Memory B cell (primary cell): ENCODE results near the gene CELSR1.

Source experiments
- ATAC-seq: fragments of 150-1000 bp; cut with Tn5 transposase; 2 replicates; pipeline ENCODE4 v1.10.0; 2021; ENCODE audit warnings: low read depth, mild to moderate bottlenecking, moderate library complexity
- DNase-seq, 2 donors: peaks; one replicate each; pipeline ENCODE4 v3.0.0; 2022; ENCODE audit warnings: low spot score in 2 of 2
- H3K27ac Mint-ChIP-seq: one replicate; pipeline ENCODE4 v1.8.0; 2022; ENCODE audit warnings: mild to moderate bottlenecking, moderate library complexity, mixed read lengths
- H3K27me3 Mint-ChIP-seq: one replicate; pipeline ENCODE4 v1.8.0; 2022; ENCODE audit warnings: mixed read lengths
- H3K36me3 Mint-ChIP-seq: one replicate; pipeline ENCODE4 v1.8.0; 2022; ENCODE audit warnings: mild to moderate bottlenecking, mixed read lengths
- H3K4me1 Mint-ChIP-seq: one replicate; pipeline ENCODE4 v1.8.0; 2022; ENCODE audit warnings: mixed read lengths
- H3K4me3 Mint-ChIP-seq: one replicate; pipeline ENCODE4 v1.8.0; 2022; ENCODE audit warnings: mild to moderate bottlenecking, moderate library complexity, mixed read lengths
- H3K9me3 Mint-ChIP-seq: one replicate; pipeline ENCODE4 v1.8.0; 2022; ENCODE audit warnings: mixed read lengths

The CELSR1 gene

GRCh38 chr22:46417769-46418168 is 119.7 kb downstream of the CELSR1 start:
- DNase-seq, result no peak
- Mint-ChIP-seq H3K4me1 (peaks cover 14% of the 10 kb centered on the region), H3K36me3 (peaks cover 7% of the 10 kb centered on the region), H3K4me3 (no peak overlapping the region), H3K9me3 (no peaks in the 10 kb centered on the region), H3K27me3 (no peaks in the 10 kb centered on the region), H3K27ac (no peak overlapping the region)
- ATAC-seq, result no peak

DNA sequence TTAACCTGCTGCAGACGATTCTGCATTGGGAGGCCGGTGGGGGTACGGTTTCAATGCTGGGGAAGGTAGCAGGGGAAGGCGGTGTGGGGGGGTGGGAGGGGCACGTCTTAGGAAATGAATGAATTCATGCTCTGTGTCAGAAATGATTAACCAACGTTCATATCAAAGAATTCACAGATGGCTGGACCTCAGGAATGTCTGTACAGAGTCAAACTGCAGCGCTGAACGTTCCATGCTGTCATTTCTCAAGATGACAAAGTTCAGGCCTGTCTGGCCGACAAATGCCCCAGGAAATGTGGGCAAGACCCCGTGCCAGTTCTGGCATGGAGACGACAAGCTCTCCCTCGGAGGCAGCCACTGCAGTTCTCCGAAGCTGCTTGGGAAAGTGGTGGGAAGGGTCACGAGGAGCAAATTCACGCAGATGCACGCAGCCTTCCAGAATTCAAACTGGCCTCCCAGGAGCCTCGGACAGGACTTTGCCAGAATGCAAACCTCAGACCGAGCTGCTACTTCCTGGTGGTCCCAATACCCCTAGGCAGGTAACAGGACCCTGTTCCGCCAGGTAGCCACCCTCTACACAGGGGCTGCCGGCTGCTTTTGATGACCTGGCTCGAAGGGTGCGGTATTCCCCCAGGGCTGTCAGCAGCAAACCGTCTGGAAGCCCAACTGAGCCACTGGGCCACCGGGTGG is 120.4 kb downstream of the CELSR1 start:
- Mint-ChIP-seq H3K4me3 (no peak overlapping the region), H3K27ac (no peak overlapping the region), H3K27me3 (no peaks in the 10 kb centered on the region), H3K36me3 (peaks cover 7% of the 10 kb centered on the region), H3K4me1 (peaks cover 13% of the 10 kb centered on the region), H3K9me3 (no peaks in the 10 kb centered on the region)
- ATAC-seq (no peak), DNase-seq (no peak)

DNA sequence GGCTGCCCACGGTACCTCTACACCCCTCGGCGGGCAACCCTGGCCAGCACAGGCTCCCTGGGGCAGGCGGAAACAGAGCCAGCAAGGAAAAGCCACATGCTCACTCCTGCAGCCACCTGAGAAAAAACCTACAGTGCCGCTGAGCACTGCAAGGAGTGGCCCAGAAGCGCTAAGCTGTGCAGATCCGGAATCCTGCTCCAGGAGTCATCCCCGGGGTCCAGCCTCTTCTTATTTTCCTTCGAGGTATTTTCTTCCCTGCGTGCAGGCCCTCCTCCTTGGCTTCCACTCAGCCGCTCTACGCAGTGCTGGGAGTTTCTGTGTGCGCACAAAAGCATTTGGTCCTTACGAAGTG is 120.9 kb downstream of the CELSR1 start:
- Mint-ChIP-seq H3K4me3 (no peak overlapping the region), H3K27me3 (no peaks in the 10 kb centered on the region), H3K4me1 (peaks cover 10% of the 10 kb centered on the region), H3K36me3 (peaks cover 7% of the 10 kb centered on the region), H3K9me3 (no peaks in the 10 kb centered on the region), H3K27ac (no peak overlapping the region)
- DNase-seq, result no peak
- ATAC-seq, result no peak

- peak overlapping the region; percentile 9 for H3K27ac Mint-ChIP-seq
- DNase-seq (no peak), ATAC-seq (no peak)
- no peaks in the 10 kb centered on the region for H3K9me3 Mint-ChIP-seq
- no peak overlapping the region for H3K4me3 Mint-ChIP-seq
- H3K27me3 Mint-ChIP-seq, result no peaks in the 10 kb centered on the region
- H3K4me1 Mint-ChIP-seq, result peaks cover 7% of the 10 kb centered on the region
- peaks cover 7% of the 10 kb centered on the region for H3K36me3 Mint-ChIP-seq
Measured at GRCh38 chr22:46415776-46416519, 121.5 kb downstream of the CELSR1 start.

GRCh38 chr22:46414704-46415103 is 122.7 kb downstream of the CELSR1 start:
- Mint-ChIP-seq H3K4me1 (peaks cover 6% of the 10 kb centered on the region), H3K27ac (peak overlapping the region; percentile 88), H3K27me3 (no peaks in the 10 kb centered on the region), H3K36me3 (peaks cover 10% of the 10 kb centered on the region), H3K9me3 (no peaks in the 10 kb centered on the region), H3K4me3 (peak overlapping the region; percentile 11)
- ATAC-seq (peak; percentile 80), DNase-seq (no peak)

- peaks cover 6% of the 10 kb centered on the region for H3K4me1 Mint-ChIP-seq
- DNase-seq, result no peak
Measured at GRCh38 chr22:46413725-46414379, 123.6 kb downstream of the CELSR1 start.

DNA sequence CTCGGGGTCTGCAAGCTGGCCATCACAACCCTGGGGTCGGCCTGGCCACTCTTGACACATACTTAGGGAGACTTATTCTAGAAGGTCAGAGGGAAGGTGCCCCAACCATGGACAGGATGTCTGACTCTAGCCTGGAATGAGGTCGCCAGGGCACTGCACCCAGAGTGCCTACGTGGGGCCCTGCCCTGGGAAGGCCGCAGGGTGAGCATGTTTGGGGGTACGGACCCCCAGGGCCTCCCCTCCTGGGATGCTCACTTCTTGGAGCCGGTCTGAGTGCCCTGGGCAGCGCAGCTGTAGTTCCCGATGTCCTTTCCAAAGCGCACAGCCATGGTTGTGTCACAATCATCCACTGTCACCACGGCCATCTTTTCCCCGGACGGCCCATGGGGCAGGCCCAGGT is 126.1 kb downstream of the CELSR1 start:
- Mint-ChIP-seq H3K4me1 (peaks cover 8% of the 10 kb centered on the region), H3K36me3 (peaks cover 19% of the 10 kb centered on the region), H3K27ac (no peak overlapping the region), H3K9me3 (no peaks in the 10 kb centered on the region), H3K4me3 (no peak overlapping the region), H3K27me3 (no peaks in the 10 kb centered on the region)
- DNase-seq (no peak), ATAC-seq (no peak)

More at GRCh38 chr22:46413725-46414379, 123.6 kb downstream of the CELSR1 start:
- Mint-ChIP-seq H3K4me3 (no peak overlapping the region), H3K9me3 (no peaks in the 10 kb centered on the region), H3K36me3 (peaks cover 10% of the 10 kb centered on the region), H3K27me3 (no peaks in the 10 kb centered on the region), H3K27ac (no peak overlapping the region)
- ATAC-seq, result no peak

GRCh38 chr22:46410291-46410808 is 127.1 kb downstream of the CELSR1 start:
- Mint-ChIP-seq H3K36me3 (peaks cover 17% of the 10 kb centered on the region), H3K4me3 (no peak overlapping the region), H3K4me1 (peaks cover 8% of the 10 kb centered on the region), H3K9me3 (no peaks in the 10 kb centered on the region), H3K27me3 (no peaks in the 10 kb centered on the region), H3K27ac (no peak overlapping the region)
- no peak for ATAC-seq
- DNase-seq, result no peak

DNA sequence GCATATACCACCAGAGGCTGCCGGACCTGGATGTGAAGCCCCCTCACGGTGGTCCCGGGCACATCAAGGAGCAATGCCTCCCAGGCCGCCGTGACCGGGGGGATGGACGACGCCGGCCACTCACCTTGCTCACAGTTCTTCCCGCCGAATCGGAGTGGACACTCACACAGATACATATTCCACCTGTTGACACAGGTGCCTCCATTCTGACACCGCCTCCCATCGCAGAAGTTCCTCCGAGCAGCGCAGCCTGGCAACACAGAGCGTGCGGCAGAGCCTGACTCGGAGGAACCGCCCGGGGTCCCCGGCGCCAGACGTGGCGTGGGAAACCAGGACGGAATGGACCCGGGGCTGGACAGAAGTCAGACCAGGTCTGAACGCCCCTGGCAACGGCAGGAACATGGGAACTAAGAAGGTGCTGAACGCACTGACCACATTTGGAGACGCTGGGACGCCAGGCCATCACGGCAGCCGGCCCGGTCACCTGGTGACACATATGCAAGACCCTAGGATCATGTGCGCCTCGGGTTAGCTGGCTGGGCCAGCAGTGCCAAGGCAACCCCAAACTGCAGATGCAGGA is 127.7 kb downstream of the CELSR1 start:
- peaks cover 17% of the 10 kb centered on the region for H3K36me3 Mint-ChIP-seq
- no peak overlapping the region for H3K27ac Mint-ChIP-seq
- H3K4me1 Mint-ChIP-seq, result peaks cover 6% of the 10 kb centered on the region
- no peaks in the 10 kb centered on the region for H3K9me3 Mint-ChIP-seq
- no peak overlapping the region for H3K4me3 Mint-ChIP-seq
- no peak for ATAC-seq
- no peaks in the 10 kb centered on the region for H3K27me3 Mint-ChIP-seq
- no peak for DNase-seq

GRCh38 chr22:46408568-46409506 is 128.6 kb downstream of the CELSR1 start:
- no peak for DNase-seq
- Mint-ChIP-seq H3K27me3 (no peaks in the 10 kb centered on the region), H3K4me1 (peaks cover 6% of the 10 kb centered on the region), H3K9me3 (no peaks in the 10 kb centered on the region), H3K4me3 (no peak overlapping the region), H3K27ac (no peak overlapping the region), H3K36me3 (peaks cover 17% of the 10 kb centered on the region)
- ATAC-seq, result no peak

DNA sequence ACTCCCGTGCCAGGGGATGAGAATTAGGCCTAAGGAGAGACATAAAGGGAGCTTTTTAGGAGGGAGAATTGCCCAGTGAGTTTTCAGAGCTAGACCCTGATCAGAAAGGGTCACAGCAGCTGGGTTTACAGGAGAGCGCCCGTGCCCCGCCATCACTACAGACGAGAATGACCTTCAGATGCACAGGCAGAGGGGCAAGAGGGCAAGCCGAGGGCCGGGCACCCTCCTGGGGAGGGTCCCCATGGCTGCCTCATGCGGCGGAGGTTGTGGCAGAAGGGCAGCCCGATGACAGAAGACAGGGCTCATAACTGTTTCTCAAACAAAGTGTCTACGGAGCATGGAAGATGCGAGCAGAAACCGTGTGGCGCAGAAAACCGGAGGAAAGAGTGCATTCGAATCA is 129.7 kb downstream of the CELSR1 start:
- H3K4me1 Mint-ChIP-seq, result peaks cover 3% of the 10 kb centered on the region
- no peak overlapping the region for H3K27ac Mint-ChIP-seq
- no peak overlapping the region for H3K4me3 Mint-ChIP-seq
- no peaks in the 10 kb centered on the region for H3K9me3 Mint-ChIP-seq
- no peak for ATAC-seq
- no peaks in the 10 kb centered on the region for H3K27me3 Mint-ChIP-seq
- DNase-seq, result no peak
- H3K36me3 Mint-ChIP-seq, result peaks cover 14% of the 10 kb centered on the region

DNA sequence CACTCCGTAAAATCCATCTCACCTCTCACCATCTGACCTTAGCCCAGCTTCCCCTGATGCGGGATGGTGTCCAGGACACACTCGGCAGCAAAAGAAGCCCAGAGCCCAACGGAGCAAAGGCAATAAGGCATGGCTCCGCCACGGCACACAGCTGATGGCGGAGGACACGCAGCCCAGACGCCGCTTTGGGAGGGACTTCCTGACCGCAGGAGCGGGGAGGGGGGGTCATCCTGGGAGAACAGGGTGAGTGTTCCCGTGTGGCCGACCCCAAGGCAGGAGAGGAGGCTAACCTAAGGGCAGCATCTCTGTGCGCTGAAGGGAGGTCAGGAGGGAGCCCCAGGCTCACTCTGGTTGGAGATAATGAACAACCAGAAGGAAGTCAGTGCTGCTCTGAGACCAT is 130.6 kb downstream of the CELSR1 start:
- DNase-seq (no peak), ATAC-seq (no peak)
- Mint-ChIP-seq H3K27me3 (no peaks in the 10 kb centered on the region), H3K4me1 (peaks cover 3% of the 10 kb centered on the region), H3K36me3 (peaks cover 14% of the 10 kb centered on the region), H3K27ac (peak overlapping the region; percentile 36), H3K4me3 (no peak overlapping the region), H3K9me3 (no peaks in the 10 kb centered on the region)

DNA sequence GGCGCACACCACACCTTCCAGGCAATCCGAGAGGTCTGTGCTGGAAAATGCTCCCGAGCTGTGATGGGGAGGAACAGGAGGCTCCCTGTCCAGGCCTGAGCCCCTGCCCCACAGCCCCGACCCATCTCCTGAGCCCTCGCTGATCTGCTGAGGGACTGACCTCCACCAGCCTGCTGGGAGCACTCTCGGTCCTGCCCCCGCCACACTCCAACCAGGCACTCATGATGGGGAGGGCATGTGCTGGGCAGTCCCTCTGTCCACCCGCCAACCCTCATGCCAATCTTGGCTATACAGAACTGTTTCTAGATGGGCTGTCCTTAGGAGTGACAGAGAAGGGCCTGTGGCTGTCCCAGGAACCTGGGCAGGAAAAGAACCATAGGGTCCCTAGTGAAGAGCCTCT is 131.1 kb downstream of the CELSR1 start:
- H3K4me3 Mint-ChIP-seq, result no peak overlapping the region
- no peaks in the 10 kb centered on the region for H3K9me3 Mint-ChIP-seq
- no peak overlapping the region for H3K27ac Mint-ChIP-seq
- H3K27me3 Mint-ChIP-seq, result no peaks in the 10 kb centered on the region
- H3K36me3 Mint-ChIP-seq, result peaks cover 14% of the 10 kb centered on the region
- DNase-seq (no peak), ATAC-seq (no peak)
- peaks cover 3% of the 10 kb centered on the region for H3K4me1 Mint-ChIP-seq
